ENCODE measurements around the gene MRPL22.

GRCh38 chr5:154899151-154899816, 41.6 kb upstream of the MRPL22 start:
- TF ChIP-seq POLR2A (IDR thresholded peaks at IDR 0.05), result no peak
- TF ChIP-seq CTCF (IDR thresholded peaks at IDR 0.05), result no peak
- TF ChIP-seq EP300 (IDR thresholded peaks at IDR 0.05), result no peak

All from tibial nerve (tissue), 4 donors.